NCI-H524 (cell line): ENCODE data around the gene TTLL6.
"Not testable (repeated sequence)": the region's sequence is repeated elsewhere in the genome, so short reads cannot be mapped to it uniquely, and the experiment has no call there.

Experiments
- DNase-seq, 2 experiments: peaks; one replicate each; lab custom pipeline; 2025; lab: John Stamatoyannopoulos, UW

Gene TTLL6

DNA sequence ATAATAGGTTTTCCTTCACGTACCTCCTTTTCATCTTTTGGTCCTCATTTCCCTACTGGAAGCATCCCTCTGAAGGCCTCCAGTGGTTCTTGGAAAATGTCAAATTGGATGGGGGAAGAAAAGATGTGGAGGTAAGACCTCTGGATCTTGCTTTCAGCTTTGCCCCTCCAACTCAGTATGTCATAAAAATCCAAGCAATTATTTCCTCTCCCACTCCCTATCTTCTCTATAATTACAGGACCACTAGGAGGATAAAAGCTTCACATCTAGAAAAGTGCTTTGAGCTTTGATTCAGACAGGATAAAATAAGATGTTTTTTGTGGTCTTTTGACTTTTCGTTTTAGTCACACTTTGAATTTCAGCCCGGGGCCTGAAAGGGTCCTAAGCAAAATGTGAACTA, 1.7 kb downstream of the TTLL6 start:
- no peak for DNase-seq

DNA sequence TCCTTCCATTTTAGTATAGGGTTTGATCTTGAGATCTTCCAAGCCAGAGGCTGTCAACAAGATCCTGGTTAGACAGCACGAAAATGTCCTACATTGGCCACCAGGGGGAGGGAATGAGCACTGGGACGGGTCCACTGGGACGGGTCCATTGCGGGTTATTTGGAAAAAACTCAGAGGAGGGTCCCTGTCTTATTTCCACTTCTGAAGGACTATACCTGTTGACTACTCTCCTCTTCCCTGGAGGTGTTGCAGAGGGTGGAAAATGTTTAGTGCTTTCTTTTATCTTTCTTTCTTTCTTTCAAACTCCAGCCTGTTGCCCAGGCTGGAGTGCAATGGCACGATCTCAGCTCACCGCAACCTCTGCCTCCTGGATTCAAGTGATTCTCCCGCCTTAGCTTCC, 2.5 kb downstream of the TTLL6 start:
- peak; percentile 44 to 62 for DNase-seq

DNA sequence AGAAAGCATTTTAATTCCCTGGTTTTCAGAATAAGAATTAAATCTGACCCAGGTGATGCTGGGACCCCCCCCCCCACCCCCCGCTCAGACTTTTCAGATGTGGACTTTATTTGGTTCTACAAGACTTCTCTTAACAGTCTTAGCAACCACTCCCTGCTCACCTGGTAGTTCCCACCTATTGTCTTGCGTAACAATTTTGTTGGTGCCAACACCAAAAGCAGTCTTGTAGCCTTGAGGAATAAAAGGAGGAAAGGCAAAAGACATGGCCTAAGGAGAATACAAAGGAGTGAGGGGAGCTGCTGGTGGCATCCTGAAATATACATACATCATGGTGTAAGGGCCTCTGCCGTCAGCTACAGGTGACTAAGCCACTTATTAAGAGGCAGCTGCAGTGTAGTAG, 5.0 kb downstream of the TTLL6 start:
- no peak for DNase-seq

DNA sequence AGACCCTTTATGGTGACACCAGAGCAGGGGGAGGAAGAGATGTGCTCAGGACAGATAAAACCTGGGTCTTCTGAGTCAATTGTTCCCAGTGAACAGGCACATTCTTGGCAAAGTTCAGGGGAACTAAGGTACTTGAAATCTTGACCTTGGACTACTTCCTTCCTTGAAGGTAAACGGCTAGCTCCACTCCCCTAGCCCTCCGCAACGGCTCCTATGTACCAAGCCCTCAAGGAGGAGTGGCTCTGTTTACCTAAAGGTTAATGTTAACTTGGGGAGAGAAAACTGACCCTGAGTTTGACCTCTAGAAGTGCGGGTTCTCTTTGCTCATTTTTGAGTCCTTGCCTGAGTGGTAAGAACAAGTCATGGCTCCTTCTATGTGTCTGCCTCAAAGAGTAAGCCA, 7.8 kb downstream of the TTLL6 start:
- DNase-seq = no peak

DNA sequence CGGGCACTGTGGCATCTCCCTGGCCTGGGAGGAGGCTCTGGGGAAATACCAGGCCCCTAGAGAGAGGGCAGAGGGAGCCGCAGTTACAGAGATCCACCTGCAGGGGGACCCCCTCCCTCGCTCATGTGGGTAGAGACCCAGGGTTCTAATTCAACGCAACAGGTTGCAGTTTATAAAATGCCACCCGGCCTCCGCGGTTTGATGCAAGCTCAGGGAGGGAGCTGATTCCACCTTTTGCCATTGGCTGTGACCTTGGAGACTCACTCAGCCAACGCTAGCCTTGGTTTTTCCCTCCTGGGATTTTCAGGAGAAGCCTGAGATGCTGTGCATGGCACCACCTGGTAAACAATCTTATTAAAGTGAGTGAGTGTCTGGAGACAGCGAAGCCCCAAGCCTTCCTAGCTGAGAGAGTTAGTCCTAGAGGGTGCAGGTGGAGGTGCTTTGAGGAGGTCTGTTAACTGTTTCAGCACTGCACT, 12.1 kb downstream of the TTLL6 start:
- DNase-seq = peak; percentile 47 to 72

DNA sequence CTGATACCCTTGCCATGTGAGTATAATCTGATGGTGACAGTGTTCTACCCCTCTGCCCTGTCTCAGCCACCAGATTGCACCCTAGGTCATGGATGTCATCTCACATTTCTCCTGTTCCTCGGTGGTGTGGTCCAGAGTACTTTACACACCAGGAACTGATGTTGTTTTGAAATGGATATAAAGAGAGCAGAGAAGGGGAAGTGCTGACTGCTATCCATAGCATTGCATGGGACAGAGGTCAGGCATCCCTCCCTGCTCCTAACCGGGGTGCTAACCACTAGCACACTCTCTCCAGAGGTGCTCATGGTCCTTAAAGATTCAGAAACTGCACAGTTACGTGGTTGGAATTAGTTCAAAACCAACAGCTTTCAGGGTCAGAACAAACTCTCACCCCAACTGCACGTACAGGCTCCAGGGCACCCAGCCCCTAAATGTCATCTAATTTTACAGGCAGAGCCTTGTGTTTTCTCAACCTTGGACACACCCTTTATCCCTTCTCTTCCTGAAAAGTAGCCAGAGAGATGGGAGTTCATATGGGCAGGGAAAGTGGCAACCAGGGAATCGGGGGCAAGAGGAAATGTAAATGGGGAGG, 16.3 kb downstream of the TTLL6 start:
- no peak for DNase-seq

DNA sequence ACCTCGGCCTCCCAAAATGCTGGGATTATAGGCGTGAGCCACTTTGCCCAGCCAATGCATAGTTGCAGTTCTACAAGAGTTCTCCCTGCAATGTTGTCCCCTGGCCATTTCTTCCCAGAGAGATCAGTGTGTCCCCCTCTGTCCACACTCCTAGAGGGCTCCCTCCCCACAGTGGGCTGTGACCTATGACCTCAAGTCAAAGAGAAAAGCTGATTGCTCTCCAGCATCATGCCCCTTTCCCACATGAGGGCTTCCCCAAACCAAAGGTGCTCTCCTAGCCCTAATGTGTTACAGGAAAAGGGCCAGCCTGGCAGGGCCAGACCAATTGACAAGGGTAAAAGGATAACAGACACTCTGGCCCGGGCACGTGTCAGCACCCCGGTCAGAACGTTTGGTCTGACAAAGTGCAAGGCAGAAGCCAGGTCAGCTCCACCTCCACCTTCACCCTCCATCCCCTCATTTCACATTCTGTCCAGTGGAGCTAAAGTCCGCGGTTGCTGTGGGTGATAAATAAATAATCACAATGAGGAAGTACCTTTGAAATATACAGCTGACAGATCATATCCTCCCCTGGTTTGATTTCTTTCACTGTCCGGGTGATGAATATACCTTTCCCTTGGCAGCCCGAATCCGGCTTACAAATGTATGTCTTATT, 17.8 kb downstream of the TTLL6 start:
- no peak for DNase-seq

DNA sequence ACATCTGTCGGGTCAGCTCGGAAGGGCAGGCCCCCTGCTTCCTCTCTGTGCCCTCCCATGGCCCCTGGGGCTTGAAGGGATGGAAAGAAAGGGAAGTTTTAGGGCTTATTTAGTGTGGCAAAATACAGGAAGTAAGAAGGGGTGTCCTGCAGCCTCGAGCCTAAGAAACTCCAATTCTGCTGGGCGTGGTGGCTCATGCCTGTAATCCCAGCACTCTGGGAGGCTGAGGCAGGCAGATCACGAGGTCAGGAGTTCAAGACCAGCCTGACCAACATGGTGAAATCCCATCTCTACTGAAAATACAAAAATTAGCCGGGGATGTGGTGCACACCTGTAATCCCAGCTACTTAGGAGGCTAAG, 20.9 kb downstream of the TTLL6 start:
- DNase-seq = not testable (repeated sequence)

DNA sequence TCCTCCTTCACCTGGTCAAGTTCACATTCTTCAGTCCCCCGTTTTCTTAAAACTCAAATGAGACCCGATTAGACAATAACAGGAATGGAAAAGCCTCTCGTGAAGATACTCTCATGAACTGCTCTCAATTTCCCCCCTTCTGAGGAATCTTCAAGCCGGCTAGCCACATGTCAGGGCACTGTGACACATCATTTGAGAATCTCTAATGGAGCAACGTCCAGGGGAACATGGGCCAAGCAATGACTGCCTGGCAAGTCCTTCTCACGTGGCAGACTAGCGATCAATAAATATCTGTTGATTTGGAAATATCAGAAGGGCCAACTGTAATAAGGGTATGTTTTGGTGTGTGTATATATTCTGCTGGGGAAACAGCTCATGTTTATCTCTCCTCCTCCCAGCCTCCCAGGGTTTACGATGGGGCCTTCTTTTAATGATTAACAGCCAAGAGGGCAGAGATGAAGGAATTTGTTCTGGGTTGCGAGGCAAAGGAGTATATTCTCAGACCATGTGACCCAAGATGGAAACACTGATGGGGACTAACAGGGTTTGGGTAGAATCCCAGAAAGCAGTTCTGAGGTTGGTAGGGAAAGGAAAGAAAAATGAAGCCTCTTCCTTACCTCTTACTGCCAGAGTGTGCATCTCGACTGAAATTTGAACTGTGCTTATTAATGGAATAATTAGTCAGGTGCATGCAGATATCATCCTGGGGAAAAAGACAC, 21.4 kb downstream of the TTLL6 start:
- DNase-seq = no peak

DNA sequence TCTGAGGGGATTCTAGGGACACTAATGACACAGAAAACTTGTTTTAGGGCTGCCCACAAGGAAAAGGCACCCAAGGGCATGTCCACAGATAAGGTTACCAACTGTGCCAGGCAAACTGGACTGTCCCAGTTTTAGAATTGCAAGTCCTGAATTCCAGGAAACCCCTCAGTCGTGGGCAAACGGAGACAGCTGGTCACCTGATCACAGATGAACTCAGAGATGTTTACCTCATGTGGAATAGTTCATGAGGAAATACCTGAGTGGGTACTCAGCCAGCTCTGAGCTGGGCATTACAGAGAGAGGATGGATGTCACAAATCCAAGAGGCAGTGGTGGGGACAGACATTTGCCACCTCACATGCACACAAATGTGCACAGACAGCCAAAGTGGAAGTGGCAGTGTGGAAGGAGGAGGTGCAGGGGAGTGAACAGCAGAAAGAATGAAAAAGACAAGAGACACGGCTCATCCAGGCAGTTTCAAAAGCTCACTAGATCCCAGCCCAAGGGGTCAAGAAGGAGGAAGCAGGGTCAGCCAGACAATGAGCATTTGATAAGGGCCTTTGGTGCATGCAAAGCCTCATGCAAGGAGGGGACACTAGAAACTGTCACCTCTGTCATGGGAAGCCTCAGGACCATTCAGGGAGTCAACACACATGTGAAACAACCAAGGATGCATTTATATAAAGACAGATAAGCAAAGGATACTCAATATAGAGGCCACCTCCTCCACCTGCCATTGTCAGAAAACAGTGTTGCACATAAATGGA, 24.8 kb downstream of the TTLL6 start:
- no peak for DNase-seq

DNA sequence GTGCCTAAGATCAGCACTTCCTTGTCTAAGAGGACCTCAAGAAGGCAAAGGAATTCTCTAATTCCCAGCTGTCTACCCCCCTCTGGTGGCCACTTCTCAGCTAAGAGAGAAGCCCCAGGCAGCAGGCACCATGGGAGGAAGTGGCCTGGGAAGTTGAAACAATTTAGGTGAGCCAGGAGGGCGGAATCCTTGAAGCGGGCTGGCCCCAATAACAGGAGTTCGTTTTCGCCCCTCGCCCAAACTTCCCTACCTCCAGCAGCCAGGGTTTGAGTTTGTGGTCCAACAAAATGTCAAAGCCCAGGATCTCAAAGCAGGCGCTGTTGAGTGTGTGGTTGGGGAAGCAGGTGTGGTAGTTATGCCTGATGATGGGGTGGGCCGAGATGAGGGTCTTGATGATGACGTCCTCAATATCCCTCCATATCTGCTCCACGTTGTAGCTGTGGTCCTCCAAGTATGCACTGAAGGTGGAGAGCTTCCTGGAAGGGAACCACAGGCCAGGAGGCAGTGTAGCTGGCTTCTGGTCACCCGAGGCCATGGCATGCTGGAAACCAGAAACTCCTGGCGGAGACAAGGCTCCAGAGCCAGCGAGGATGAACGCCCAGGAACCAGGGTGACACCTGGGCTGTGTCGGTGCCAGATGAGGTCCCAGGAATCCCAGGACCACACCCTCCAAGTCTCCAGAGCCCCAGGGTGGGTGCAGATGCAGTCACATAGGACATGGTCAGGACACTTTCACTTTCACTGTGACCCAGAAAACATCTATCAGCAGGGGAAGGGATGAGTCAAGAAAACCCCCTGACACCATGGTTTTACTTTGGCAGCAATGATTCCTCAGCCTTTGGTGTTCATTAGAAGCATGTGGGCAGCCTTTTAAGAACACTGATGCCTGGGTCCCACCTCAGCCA, 25.6 kb downstream of the TTLL6 start:
- DNase-seq = peak; percentile 55 to 73

DNA sequence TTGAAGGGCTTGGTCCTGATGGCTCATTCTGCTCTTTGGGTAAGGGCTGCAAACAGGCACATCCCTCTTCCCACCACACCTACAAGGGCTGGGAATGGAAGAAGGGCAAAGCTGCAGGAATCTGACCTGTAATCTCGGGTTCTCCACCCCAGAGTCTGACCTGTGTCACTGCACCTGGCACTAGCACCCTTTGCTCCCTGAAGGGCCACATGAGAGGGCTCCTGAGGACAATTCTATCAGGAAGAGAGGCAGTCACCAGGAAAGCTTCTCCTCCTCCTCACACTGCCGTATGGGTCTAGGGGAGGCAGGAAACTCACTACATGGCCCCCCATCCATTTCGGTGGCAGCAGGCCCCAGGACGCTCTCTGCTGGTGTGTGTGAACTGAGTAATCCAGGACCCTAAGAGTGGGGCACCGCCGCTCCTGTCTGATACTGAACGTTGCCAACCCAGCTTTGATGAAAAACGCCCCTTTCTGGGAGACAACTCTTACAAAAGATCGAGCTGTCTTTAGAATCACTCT, 26.4 kb downstream of the TTLL6 start:
- DNase-seq = no peak

DNA sequence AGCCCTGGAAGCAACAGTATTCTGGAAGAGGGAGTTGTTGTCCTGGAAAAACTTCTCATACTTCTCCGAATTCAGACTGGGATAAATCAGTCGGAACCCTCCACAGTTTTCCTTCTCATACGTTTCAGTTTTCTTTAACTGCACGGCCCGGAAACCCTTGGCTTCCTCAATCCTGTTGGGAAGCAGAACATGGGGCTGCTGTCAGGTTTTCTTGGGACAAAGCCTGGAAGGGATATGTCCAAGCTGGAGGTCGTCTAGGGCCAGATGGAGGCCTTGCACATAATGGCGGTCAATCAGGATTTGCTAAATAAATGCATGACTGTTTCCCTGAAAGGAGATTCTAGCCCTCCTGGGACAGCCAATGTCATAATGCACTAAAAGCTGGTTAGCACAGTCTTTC, 29.2 kb downstream of the TTLL6 start:
- no peak for DNase-seq

DNA sequence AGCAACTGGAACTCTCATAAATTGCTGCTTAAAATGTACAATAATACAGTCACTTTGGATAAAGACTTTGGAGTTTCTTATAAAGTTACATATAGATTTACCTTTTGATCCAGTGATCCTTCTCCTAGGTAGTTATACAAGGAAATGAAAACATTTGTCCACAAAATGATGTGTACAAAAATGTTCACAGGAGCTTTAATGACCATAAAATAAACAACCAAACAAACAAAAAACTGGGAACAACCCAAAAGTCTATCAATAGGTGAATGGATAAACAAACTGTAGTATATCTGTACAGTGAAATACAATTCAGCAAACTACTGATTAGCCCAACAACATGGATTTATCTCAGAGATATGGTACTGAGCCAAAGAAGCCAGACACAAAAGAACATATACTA, 37.6 kb downstream of the TTLL6 start:
- DNase-seq = no peak

DNA sequence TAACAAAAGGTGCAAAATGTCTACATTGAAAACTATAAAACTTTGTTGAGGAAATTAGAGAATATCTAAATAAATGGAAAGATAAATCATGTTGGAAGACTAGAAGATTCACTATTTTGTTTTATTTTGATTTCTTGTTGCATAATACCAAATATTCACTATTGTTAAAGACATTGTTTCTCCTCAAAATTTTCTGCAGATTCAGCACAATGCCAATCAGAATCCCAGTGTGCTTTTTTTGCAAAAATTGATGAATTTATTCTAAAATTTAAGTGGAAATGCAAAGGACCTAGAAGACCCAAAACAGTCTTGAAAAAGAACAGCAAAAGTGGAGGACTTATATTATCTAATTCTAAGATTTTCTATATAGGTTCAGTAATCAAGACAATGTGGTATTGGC, 40.4 kb downstream of the TTLL6 start:
- DNase-seq = no peak

DNA sequence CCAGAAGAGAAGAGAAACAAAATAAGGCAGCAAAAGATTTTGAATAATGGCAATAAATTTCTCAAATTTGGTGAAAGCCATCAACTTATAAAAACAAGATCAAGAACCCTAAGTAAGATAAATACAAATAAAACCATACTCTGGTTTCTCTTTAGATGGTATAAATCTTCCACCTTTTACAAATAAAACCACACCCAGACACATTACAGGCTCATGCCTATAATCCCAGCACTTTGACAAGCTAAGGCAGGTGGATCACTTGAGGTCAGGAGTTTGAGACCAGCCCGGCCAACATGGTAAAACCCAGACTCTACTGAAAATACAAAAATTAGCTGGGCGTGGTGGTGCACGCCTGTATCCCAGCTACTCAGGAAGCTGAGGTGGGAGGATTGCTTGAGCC, 43.8 kb downstream of the TTLL6 start:
- no peak for DNase-seq

DNA sequence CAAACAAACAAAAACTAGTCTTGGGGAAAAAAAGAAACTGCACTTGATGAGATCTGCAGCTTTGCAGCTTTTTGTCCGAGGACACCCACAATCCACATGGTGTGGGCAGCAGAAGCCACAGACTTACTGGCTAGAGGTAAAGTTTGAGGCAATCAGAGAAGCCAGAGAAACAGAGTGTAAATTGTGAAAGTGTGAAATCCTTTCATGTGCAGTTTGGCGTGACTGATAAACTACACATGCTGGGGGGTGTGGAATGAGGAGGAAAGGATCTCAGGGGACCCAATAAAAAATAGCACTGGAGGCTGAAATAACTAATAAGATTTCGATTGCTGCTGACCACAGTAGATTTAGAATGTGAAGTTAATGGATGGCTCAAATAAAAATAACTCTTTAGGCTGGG, 46.1 kb downstream of the TTLL6 start:
- DNase-seq = no peak

DNA sequence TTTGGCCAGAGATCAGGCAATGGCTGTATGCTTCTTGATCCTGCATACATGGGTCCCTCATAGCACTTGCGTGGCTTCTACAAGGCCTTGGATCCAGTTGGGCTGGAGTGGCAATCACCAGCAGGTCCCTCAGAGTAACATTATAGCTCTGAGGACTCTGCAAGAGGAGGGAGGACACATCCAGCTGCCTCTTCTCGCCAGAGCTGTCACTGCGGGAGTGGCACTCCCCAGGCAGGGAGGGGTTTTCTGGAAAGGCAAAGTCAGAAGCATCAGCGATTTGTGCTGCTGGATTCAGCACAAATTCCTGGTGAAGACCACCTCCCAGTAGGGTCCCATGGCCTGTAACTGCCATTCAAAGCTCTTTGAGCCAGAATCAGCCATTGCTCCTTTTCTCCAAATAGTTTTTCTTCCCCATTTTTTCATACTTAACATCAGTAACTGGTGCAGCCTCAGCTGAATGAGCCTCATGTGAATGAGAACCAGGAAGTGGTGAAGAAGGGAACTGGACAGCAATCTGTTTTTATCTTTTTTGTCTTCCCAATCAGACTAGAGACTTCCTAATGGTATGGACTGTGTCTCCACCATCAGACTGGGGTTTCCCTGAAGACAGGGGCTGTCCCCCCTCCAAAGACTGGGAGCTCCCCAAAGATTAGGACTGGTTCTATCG, 47.9 kb downstream of the TTLL6 start:
- DNase-seq = no peak

DNA sequence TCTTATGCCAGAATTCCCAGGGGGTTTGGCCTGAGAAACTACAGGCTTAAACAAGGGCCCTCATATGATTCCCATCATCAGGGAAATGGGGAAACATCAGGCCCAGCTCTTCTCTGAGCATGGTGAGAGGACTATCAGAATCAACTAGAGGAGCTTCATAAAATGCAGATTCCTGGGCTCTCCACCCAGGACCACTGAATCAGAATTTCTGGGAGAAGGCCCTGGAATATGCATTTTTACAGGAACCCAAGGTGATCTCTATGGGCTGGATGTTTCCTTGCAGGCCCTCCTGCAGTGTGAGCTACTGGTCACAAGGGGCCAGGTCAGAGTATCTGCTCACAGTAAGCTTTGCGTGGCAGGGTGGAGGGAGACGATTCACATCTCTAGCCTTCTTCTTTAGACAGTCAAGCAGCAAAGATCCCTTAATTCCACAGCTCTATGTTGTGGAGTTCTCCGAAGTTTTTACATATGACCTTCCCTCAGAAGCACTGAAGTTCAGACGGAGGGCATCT, 49.7 kb downstream of the TTLL6 start:
- peak in 1 of 2 experiments; percentile 5 for DNase-seq

DNA sequence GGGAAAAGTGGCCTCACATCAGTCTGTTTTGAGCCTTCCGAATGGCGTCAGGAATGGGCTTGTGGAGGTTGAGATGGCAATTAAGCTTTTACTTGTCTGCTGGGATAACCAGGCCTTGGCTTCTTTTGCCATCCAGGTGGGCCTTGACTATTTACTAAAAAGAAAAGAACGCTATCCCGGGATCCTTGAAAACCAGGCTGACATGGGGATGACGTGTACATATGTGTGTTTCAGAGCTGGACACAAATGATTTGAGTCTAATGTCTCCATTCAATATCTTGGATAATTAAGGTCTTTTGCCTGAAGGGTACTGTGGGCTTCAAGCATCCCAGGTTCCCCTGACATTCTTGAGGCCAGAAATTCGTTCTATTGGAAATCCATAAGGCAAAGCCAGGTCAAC, 55.9 kb downstream of the TTLL6 start:
- no peak for DNase-seq

DNA sequence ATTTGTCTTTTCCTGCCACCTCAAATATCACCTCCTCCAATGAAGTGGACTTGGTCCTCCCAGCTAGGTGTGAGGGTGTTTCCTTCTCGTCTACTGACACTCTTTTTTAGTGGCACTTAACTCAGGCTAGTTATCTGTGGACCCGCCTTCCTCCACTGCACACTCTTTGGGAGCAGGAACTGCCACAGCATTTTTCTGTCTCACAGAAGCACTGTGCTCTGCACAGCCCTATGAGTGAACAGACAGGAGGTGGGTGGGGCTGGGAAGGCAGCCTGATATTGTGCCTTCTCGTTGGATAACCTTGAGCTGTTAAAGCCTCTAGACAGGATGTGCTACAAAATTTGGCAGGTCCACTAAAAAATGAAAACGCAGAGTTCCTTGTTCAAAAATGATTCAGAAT, 56.6 kb downstream of the TTLL6 start:
- no peak for DNase-seq
